HG03139 (cell line): Measurements from ENCODE around the gene POLD4.

ENCODE experiments used
- ATAC-seq: cut with Tn5 transposase; IDR thresholded peaks from one replicate; pipeline ENCODE4 v1.9.1; 2021; ENCODE audit not compliant: unreplicated experiment

The POLD4 gene

GRCh38 chr11:67389477-67389876, 36.1 kb upstream of the POLD4 start:
- no peak for ATAC-seq

DNA sequence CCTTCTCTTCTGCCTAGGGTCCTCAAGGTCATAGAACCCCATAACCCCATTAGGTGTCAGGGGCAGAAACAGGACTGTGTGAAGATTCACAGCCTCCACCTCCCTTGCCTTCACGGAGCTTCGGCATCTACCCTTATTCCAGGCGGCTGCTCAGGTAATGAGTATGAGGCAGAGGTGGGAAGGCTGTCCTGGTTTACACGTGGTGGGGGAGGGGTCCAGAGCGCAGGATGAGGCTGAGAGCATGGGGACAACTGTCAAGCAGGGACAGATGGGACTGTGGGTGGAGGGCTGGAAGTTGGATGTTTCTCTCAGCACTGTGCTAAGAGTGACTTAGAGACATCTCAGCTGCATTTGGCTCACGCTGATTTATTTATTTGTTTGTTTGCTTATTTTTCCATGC, 34.2 kb upstream of the POLD4 start:
- ATAC-seq = no peak

- ATAC-seq = no peak
Observed at GRCh38 chr11:67387069-67387468, 33.7 kb upstream of the POLD4 start.

DNA sequence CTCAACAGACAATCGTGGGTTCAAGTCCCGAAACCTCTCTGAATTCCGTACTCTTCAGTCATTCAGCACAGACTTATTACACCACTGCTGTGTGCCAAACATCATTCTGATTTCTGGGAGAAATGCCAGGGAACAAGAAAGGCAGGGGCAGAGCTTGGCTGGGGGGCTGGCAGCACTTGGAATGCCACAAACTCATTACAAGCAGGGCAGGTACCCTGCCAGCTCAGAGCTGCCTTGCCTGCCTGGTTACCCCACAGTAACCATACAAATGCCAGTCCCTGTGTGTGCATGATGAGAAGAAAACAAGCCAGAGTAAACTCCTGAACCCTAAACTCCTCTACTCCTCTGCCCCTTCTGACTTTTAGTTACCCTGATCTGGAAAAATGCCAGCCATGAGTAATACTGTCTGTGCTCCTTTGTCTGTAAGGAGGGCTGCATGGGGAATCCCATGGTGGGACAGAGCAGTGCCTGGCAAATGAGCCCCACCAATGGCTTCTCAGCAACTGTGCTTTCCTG, 31.6 kb upstream of the POLD4 start:
- no peak for ATAC-seq

- ATAC-seq = no peak
Observed at GRCh38 chr11:67382276-67383136, 29.2 kb upstream of the POLD4 start.

GRCh38 chr11:67381244-67381972, 28.1 kb upstream of the POLD4 start:
- no peak for ATAC-seq

- no peak for ATAC-seq
Observed at GRCh38 chr11:67379061-67380058, 26.0 kb upstream of the POLD4 start.

- ATAC-seq = no peak
Observed at GRCh38 chr11:67378544-67378943, 25.2 kb upstream of the POLD4 start.

GRCh38 chr11:67376873-67377808, 23.8 kb upstream of the POLD4 start:
- ATAC-seq = no peak

DNA sequence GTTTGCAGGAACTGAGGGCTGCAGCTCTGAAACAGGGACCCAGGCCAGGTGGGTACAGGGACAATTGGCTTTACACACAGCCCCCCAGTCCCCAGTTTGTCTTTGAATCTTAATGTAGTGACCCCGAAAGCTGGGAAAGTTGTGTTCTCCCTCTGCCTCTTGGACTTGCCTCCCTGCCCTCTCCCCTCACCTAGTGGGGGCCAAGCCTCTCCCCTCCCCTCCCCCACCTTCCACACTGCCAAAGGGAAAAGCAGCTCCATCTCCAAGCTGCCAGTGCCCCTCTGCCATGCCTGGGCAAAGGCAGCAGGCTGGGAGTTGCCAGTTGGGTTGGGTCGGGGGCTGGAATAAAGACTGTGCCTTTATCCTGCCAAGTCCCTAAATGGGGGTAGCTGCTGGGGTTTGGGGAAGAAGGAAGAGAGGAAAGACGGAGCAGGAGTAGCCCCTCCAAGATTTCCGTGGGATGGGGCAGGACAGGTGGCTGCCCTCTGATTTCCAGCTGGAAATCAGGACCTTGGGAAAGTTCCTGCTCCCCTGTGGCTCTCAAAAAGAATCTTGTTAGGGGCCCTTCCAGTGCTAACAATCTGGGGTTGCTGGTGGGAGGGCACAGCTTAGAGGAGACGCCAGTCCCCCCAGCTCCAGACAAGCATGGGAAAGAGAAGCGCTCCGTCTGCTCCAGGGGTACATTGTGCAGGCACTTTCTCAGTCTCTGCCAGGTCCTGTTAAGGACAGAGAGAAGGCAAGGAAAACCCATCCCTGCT, 22.9 kb upstream of the POLD4 start:
- no peak for ATAC-seq

- ATAC-seq = no peak
Observed at GRCh38 chr11:67375320-67376055, 22.1 kb upstream of the POLD4 start.

GRCh38 chr11:67374571-67375281, 21.4 kb upstream of the POLD4 start:
- ATAC-seq = no peak

DNA sequence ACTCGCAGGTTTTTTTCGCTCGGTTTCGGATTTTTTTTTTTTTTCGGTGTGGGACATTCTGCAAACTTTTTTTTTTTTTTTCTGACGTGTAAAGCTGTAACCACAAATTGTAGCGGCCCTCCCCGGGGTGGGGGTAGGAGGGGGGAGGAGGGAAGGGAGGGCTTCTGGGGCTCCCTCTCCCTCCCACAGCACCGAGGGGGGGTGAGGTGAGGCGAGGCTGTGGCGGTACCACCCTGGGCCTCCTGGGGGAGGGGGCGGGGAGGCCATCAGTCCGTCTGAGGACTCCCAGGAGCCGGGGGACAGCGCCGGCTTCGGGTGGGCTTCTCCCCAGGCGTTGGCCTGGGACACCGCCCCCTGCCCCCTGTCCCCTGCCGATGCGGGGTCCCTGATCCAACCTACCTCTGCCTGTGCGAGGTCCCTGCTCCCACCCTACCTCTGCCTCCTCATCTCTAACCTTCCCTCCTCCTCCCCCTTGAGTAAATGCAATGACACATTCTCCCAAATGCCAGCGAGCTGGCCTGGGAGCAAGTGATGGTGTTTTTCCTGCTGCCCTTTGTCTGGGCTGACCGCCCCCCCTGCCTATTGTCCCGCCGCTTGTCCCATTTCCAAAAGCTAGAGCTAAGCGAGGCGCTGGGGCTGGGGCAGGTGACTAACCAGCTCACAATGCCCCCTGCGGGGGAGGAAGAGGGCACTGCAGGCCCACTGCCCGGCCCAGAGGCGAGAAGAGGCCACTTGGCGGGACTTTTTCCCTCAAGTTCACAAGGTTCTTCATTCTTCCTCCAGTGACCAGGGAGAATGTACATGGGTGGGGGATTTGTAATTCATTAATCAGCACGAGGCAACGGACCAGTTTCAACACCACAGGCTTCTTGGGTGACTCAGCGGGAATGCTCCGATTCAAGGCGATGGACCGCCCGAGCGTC, 20.6 kb upstream of the POLD4 start:
- ATAC-seq = no peak

DNA sequence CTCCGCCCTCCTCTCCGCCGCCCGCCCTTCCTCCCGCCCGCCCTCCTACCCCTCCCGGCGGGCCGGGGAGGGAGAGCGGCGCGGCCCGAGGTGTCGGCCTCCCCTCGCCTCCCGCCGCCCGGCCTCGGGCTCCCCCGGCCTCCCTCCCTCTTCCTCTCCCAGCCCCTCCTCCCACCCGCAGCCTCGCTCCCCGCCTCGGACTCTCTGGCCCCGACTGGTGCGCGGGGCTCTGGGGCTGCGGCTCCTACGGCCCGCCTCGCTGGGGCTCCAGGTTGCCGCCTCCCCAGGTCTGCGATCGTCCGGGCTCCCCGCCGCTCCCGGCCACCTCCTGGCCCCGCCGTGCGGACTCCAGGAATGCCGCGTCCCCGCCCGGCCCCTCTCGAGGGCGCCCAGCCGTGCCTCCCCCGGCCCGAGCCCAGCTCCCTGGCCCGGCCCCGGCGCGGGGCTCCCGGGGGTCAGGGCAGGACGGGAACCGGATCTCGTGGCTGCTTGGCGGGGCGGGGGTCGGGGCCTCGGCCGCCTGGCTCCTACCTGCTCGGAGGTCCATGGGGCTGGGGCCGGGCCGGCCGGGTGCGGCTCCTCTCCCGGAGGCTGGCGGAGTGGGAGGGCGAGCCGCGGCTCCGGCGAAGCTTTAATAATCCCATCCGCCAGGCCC, 19.8 kb upstream of the POLD4 start, which contains the start of gene CLCF1:
CLCF1 (minus strand) TSS at position 606 of the 655 bp plus-strand sequence; CDS start at position 547, 59 bp downstream.
- no peak for ATAC-seq

DNA sequence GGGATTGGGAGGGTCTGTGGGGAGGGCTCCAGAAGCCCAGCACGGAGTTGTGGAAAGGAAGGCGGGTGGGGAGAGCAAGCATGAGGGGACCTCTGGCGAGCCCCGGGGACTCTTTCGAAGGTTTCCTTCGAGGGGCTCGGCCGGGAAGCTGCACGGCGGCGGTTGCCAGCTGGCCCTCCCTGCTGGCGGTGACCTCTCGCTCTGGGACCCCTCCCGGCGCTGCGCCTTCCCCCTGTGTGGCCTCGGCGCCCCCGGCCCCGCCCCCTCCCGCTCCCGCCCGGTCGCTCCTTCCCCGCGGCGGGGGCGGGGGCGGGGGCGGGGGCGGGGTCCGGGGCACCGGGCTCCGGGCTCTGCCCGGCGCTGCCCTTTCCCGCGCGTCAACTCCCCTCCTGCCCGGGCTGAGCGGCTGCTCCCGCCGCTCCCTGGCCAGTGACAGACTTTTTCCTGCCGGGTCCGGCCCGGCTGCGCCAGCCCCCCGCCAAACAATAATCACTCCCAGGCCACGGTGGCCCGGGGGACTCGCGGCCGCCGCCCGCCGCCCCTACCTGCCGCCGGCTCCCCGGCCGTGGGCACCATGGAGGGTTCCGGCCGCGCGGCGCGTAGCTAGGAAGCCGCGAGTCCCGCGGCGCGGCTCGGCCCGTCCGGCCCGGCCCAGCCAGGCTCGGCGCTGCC, 19.1 kb upstream of the POLD4 start:
- no peak for ATAC-seq
